ENCODE results near the gene MRPS25.

Gene MRPS25

GRCh38 chr3:15102836-15103235, 37.7 kb upstream of the MRPS25 start:
- Histone ChIP-seq H2BK120ac (ENCODE audit: low read depth, low read length) (no peak overlapping the region), H2AK5ac (ENCODE audit: low read length, severe bottlenecking) (no peak overlapping the region), H4K91ac (ENCODE audit: low read length) (no peak overlapping the region), H3K79me1 (replicated peaks; ENCODE audit: low read length, poor library complexity, severe bottlenecking) (no peaks in the 10 kb centered on the region), H3K14ac (ENCODE audit: low read length in 2 of 2) (no peak overlapping the region), H3K4me2 (ENCODE audit: low read length, poor library complexity, severe bottlenecking) (no peak overlapping the region), H3K36me3 (ENCODE audit: control insufficient read depth in 1 of 2, insufficient read depth in 2 of 2, low read depth in 1 of 2, low read length in 2 of 2) (no peaks in the 10 kb centered on the region), H3K9me3 (ENCODE audit: control insufficient read depth, low read length) (no peaks in the 10 kb centered on the region), H2BK15ac (ENCODE audit: low read depth, poor library complexity, severe bottlenecking) (no peak overlapping the region), H3K23ac (ENCODE audit: low read length in 2 of 2) (no peak overlapping the region), H2BK5ac (ENCODE audit: low read depth, low read length, poor library complexity, severe bottlenecking) (no peak overlapping the region), H2AFZ (ENCODE audit: low read depth, low read length) (no peak overlapping the region), H3K4me1 (ENCODE audit: control insufficient read depth, insufficient read depth, low read depth, low read length) (peaks cover 8% of the 10 kb centered on the region), H2BK12ac (ENCODE audit: low read length in 2 of 2) (no peak overlapping the region), H3K18ac (ENCODE audit: low read depth in 1 of 2, low read length in 2 of 2) (no peak overlapping the region), H4K8ac (ENCODE audit: low read length) (no peak overlapping the region), H3K4ac (ENCODE audit: low read depth in 1 of 2, low read length in 2 of 2) (no peak overlapping the region), H3K27ac (ENCODE audit: low read length, poor library complexity, severe bottlenecking) (no peak overlapping the region), H3K4me3 (ENCODE audit: insufficient read depth in 1 of 2, low read depth in 1 of 2, low read length in 2 of 2) (no peak overlapping the region), H3K27me3 (ENCODE audit: control insufficient read depth in 1 of 2, insufficient read depth in 1 of 2, low read length in 2 of 2) (no peaks in the 10 kb centered on the region), H3K9ac (ENCODE audit: low read length) (no peak overlapping the region)
- 93% methylated on average over 3 of the region's 3 CpGs for WGBS
- DNase-seq: no peak

- Histone ChIP-seq H3K36me3 (ENCODE audit: control insufficient read depth in 1 of 2, insufficient read depth in 2 of 2, low read depth in 1 of 2, low read length in 2 of 2) (no peaks in the 10 kb centered on the region), H3K4me2 (ENCODE audit: low read length, poor library complexity, severe bottlenecking) (no peak overlapping the region), H2BK15ac (ENCODE audit: low read depth, poor library complexity, severe bottlenecking) (no peak overlapping the region), H3K9me3 (ENCODE audit: control insufficient read depth, low read length) (no peaks in the 10 kb centered on the region), H3K27me3 (ENCODE audit: control insufficient read depth in 1 of 2, insufficient read depth in 1 of 2, low read length in 2 of 2) (no peaks in the 10 kb centered on the region), H2AFZ (ENCODE audit: low read depth, low read length) (no peak overlapping the region), H3K4ac (ENCODE audit: low read depth in 1 of 2, low read length in 2 of 2) (no peak overlapping the region), H2BK120ac (ENCODE audit: low read depth, low read length) (no peak overlapping the region), H2BK5ac (ENCODE audit: low read depth, low read length, poor library complexity, severe bottlenecking) (no peak overlapping the region), H4K8ac (ENCODE audit: low read length) (no peak overlapping the region), H3K4me1 (ENCODE audit: control insufficient read depth, insufficient read depth, low read depth, low read length) (peaks cover 9% of the 10 kb centered on the region), H3K23ac (ENCODE audit: low read length in 2 of 2) (no peak overlapping the region), H3K14ac (ENCODE audit: low read length in 2 of 2) (no peak overlapping the region), H3K18ac (ENCODE audit: low read depth in 1 of 2, low read length in 2 of 2) (no peak overlapping the region), H4K91ac (ENCODE audit: low read length) (no peak overlapping the region), H3K9ac (ENCODE audit: low read length) (no peak overlapping the region), H3K27ac (ENCODE audit: low read length, poor library complexity, severe bottlenecking) (no peak overlapping the region), H3K4me3 (ENCODE audit: insufficient read depth in 1 of 2, low read depth in 1 of 2, low read length in 2 of 2) (no peak overlapping the region), H2BK12ac (ENCODE audit: low read length in 2 of 2) (no peak overlapping the region), H3K79me1 (replicated peaks; ENCODE audit: low read length, poor library complexity, severe bottlenecking) (peaks cover 3% of the 10 kb centered on the region), H2AK5ac (ENCODE audit: low read length, severe bottlenecking) (no peak overlapping the region)
- 57% methylated on average over 4 of the region's 4 CpGs for WGBS
- no peak for DNase-seq
These were observed 37.1 kb upstream of the MRPS25 start for GRCh38 chr3:15102256-15102655.

GRCh38 chr3:15099364-15100098, 34.4 kb upstream of the MRPS25 start:
- H3K23ac ChIP-seq (ENCODE audit: low read length in 2 of 2): no peak overlapping the region
- peak overlapping the region; percentile 91 for H3K4me2 ChIP-seq (ENCODE audit: low read length, poor library complexity, severe bottlenecking)
- peak overlapping the region; percentile 92 for H4K8ac ChIP-seq (ENCODE audit: low read length)
- peak overlapping the region; percentile 46 to 76 for H3K18ac ChIP-seq (ENCODE audit: low read depth in 1 of 2, low read length in 2 of 2)
- no peak overlapping the region for H2AK5ac ChIP-seq (ENCODE audit: low read length, severe bottlenecking)
- H3K14ac ChIP-seq (ENCODE audit: low read length in 2 of 2): peak overlapping the region in 1 of 2 experiments; percentile 48
- no peak overlapping the region for H2BK15ac ChIP-seq (ENCODE audit: low read depth, poor library complexity, severe bottlenecking)
- peak overlapping the region; percentile 97 for H3K9ac ChIP-seq (ENCODE audit: low read length)
- H3K4ac ChIP-seq (ENCODE audit: low read depth in 1 of 2, low read length in 2 of 2): peak overlapping the region; percentile 20 to 80
- H3K9me3 ChIP-seq (ENCODE audit: control insufficient read depth, low read length): no peaks in the 10 kb centered on the region
- H2AFZ ChIP-seq (ENCODE audit: low read depth, low read length): peak overlapping the region; percentile 16
- H3K4me1 ChIP-seq (ENCODE audit: control insufficient read depth, insufficient read depth, low read depth, low read length): peaks cover 10% of the 10 kb centered on the region
- H2BK120ac ChIP-seq (ENCODE audit: low read depth, low read length): no peak overlapping the region
- H3K36me3 ChIP-seq (ENCODE audit: control insufficient read depth in 1 of 2, insufficient read depth in 2 of 2, low read depth in 1 of 2, low read length in 2 of 2): peaks cover 8 to 20% of the 10 kb centered on the region in 2 experiments
- peaks cover 15% of the 10 kb centered on the region for H3K79me1 ChIP-seq (replicated peaks; ENCODE audit: low read length, poor library complexity, severe bottlenecking)
- 28% methylated on average over 19 of the region's 19 CpGs for WGBS
- H2BK5ac ChIP-seq (ENCODE audit: low read depth, low read length, poor library complexity, severe bottlenecking): no peak overlapping the region
- DNase-seq: no peak
- H2BK12ac ChIP-seq (ENCODE audit: low read length in 2 of 2): no peak overlapping the region
- H3K4me3 ChIP-seq (ENCODE audit: insufficient read depth in 1 of 2, low read depth in 1 of 2, low read length in 2 of 2): peak overlapping the region; percentile 68 to 95
- peak overlapping the region; percentile 11 for H4K91ac ChIP-seq (ENCODE audit: low read length)
- no peaks in the 10 kb centered on the region for H3K27me3 ChIP-seq (ENCODE audit: control insufficient read depth in 1 of 2, insufficient read depth in 1 of 2, low read length in 2 of 2)
- peak overlapping the region; percentile 24 for H3K27ac ChIP-seq (ENCODE audit: low read length, poor library complexity, severe bottlenecking)

- H2BK120ac ChIP-seq (ENCODE audit: low read depth, low read length): no peak within 1 kb of the TSS
- H3K18ac ChIP-seq (ENCODE audit: low read depth in 1 of 2, low read length in 2 of 2): peak within 1 kb of the TSS; percentile 85 to 90
- H3K9me3 ChIP-seq (ENCODE audit: control insufficient read depth, low read length): no peaks in the 10 kb centered on the region
- H3K9ac ChIP-seq (ENCODE audit: low read length): peak within 1 kb of the TSS; percentile 97
- peak within 1 kb of the TSS; percentile 61 for H3K27ac ChIP-seq (ENCODE audit: low read length, poor library complexity, severe bottlenecking)
- H2BK5ac ChIP-seq (ENCODE audit: low read depth, low read length, poor library complexity, severe bottlenecking): peak within 1 kb of the TSS; percentile 5
- peaks cover 10% of the 10 kb centered on the region for H3K4me1 ChIP-seq (ENCODE audit: control insufficient read depth, insufficient read depth, low read depth, low read length)
- H2BK12ac ChIP-seq (ENCODE audit: low read length in 2 of 2): no peak within 1 kb of the TSS
- H2BK15ac ChIP-seq (ENCODE audit: low read depth, poor library complexity, severe bottlenecking): peak within 1 kb of the TSS; percentile 96
- peak within 1 kb of the TSS in 1 of 2 experiments; percentile 73 for H3K14ac ChIP-seq (ENCODE audit: low read length in 2 of 2)
- H3K4me2 ChIP-seq (ENCODE audit: low read length, poor library complexity, severe bottlenecking): peak within 1 kb of the TSS; percentile 91
- H3K4me3 ChIP-seq (ENCODE audit: insufficient read depth in 1 of 2, low read depth in 1 of 2, low read length in 2 of 2): peak within 1 kb of the TSS; percentile 92 to 95
- H2AFZ ChIP-seq (ENCODE audit: low read depth, low read length): peak within 1 kb of the TSS; percentile 89
- under 1% methylated on average over 72 of the region's 72 CpGs for WGBS
- no peak within 1 kb of the TSS for H3K23ac ChIP-seq (ENCODE audit: low read length in 2 of 2)
- H3K27me3 ChIP-seq (ENCODE audit: control insufficient read depth in 1 of 2, insufficient read depth in 1 of 2, low read length in 2 of 2): no peaks in the 10 kb centered on the region
- H2AK5ac ChIP-seq (ENCODE audit: low read length, severe bottlenecking): no peak within 1 kb of the TSS
- peaks cover 11 to 20% of the 10 kb centered on the region in 2 experiments for H3K36me3 ChIP-seq (ENCODE audit: control insufficient read depth in 1 of 2, insufficient read depth in 2 of 2, low read depth in 1 of 2, low read length in 2 of 2)
- peak within 1 kb of the TSS; percentile 24 to 80 for H3K4ac ChIP-seq (ENCODE audit: low read depth in 1 of 2, low read length in 2 of 2)
- H4K91ac ChIP-seq (ENCODE audit: low read length): peak within 1 kb of the TSS; percentile 76
- H4K8ac ChIP-seq (ENCODE audit: low read length): peak within 1 kb of the TSS; percentile 94
- peaks cover 17% of the 10 kb centered on the region for H3K79me1 ChIP-seq (replicated peaks; ENCODE audit: low read length, poor library complexity, severe bottlenecking)
- DNase-seq: peak; percentile 96
These were observed 33.6 kb upstream of the MRPS25 start, which contains the start of gene RBSN for GRCh38 chr3:15098503-15099363. TSS of gene RBSN (minus strand) at chr3:15099148. CDS start at chr3:15096120, 3,028 bp downstream.
